ENCODE data around the gene PAPOLB.

The PAPOLB gene

GRCh38 chr7:4878336-4879335, 16.8 kb upstream of the PAPOLB start:
- no peak for DNase-seq (ENCODE audit: low read depth in 2 of 2)

GRCh38 chr7:4876586-4876985, 14.8 kb upstream of the PAPOLB start:
- no peak for DNase-seq (ENCODE audit: low read depth in 2 of 2)

GRCh38 chr7:4875391-4875790, 13.6 kb upstream of the PAPOLB start:
- DNase-seq (ENCODE audit: low read depth in 2 of 2), result no peak

- DNase-seq (ENCODE audit: low read depth in 2 of 2), result no peak
Measured at GRCh38 chr7:4873071-4873944, 11.5 kb upstream of the PAPOLB start.

GRCh38 chr7:4871930-4872675, 10.3 kb upstream of the PAPOLB start:
- DNase-seq (ENCODE audit: low read depth in 2 of 2), result no peak

- no peak for DNase-seq (ENCODE audit: low read depth in 2 of 2)
Measured at GRCh38 chr7:4871056-4871680, 9.3 kb upstream of the PAPOLB start.

- DNase-seq (ENCODE audit: low read depth in 2 of 2), result no peak
Measured at GRCh38 chr7:4868493-4868892, 6.7 kb upstream of the PAPOLB start.

GRCh38 chr7:4866528-4867496, 5.0 kb upstream of the PAPOLB start:
- DNase-seq (ENCODE audit: low read depth in 2 of 2), result no peak

- no peak for DNase-seq (ENCODE audit: low read depth in 2 of 2)
Measured at GRCh38 chr7:4862156-4862555, 326 bp upstream of the PAPOLB start.

GRCh38 chr7:4861227-4861626, 603 bp downstream of the PAPOLB start:
- DNase-seq (ENCODE audit: low read depth in 2 of 2), result no peak

- DNase-seq (ENCODE audit: low read depth in 2 of 2), result no peak
Measured at GRCh38 chr7:4857189-4857588, 4.6 kb downstream of the PAPOLB start.

- no peak for DNase-seq (ENCODE audit: low read depth in 2 of 2)
Measured at GRCh38 chr7:4856336-4857057, 5.3 kb downstream of the PAPOLB start.

- DNase-seq (ENCODE audit: low read depth in 2 of 2), result no peak
Measured at GRCh38 chr7:4854916-4855315, 6.9 kb downstream of the PAPOLB start.

GRCh38 chr7:4851459-4852422, 10.1 kb downstream of the PAPOLB start:
- DNase-seq (ENCODE audit: low read depth in 2 of 2), result no peak

GRCh38 chr7:4850262-4850795, 11.5 kb downstream of the PAPOLB start:
- no peak for DNase-seq (ENCODE audit: low read depth in 2 of 2)

- DNase-seq (ENCODE audit: low read depth in 2 of 2), result no peak
Measured at GRCh38 chr7:4849390-4849789, 12.4 kb downstream of the PAPOLB start.

- no peak for DNase-seq (ENCODE audit: low read depth in 2 of 2)
Measured at GRCh38 chr7:4845740-4846142, 16.1 kb downstream of the PAPOLB start.
